K562 (cell line): Measurements from ENCODE around the gene TPR. TPM values are rescaled to one million over a fixed set of nuclear protein-coding genes. Genes with fewer than 3 reads are reported as not detected.

Experiments used
- ATAC-seq: fragments of 200-7000 bp; cut with Tn5 transposase; 3 replicates; pipeline ENCODE4 v1.9.1; 2020; ENCODE audit warnings: moderate library complexity
- BruUV-seq: library from RNA; stranded (reverse); fragments of 400-500 nt; replicated peaks from 2 replicates; lab custom pipeline; 2021; lab: Mats Ljungman, UMichigan
- CTCF ChIA-PET: fragments of 300-600 bp; formaldehyde crosslinking; extraction: SDS; loops from one replicate; lab custom pipeline; 2021; ENCODE audit warnings: low intra/inter-chr PET ratio; lab: Yijun Ruan, JAX
- POLR2A ChIA-PET: fragments of 300-600, 350-650 bp; sonication (Branson Sonifier 250); formaldehyde crosslinking; extraction: SDS; loops from one replicate; lab custom pipeline; 2021; ENCODE audit warnings: antibody characterized with exemption, inconsistent platforms; lab: Yijun Ruan, JAX
- DNase-seq, 4 experiments: peaks; one replicate each; pipeline versions ENCODE4 v3.0.0 to v3.0.0-alpha.2; 2011 to 2018; ENCODE audit warnings: low spot score in 3 of 4, mixed read lengths in 3 of 4; ENCODE audit errors: extremely low read depth in 1 of 4
- FAIRE-seq: peaks from 2 replicates; lab custom pipeline; 2011; peaks lifted over from hg19 to GRCh38; lab: Jason Lieb, UNC
- H2AFZ ChIP-seq: 2 replicates; pipeline ENCODE4 v1.6.0; 2011; ENCODE audit warnings: low read depth, low read length, control low read depth, inconsistent platforms
- H3K27ac ChIP-seq: fragments of 200-600 bp; 3 replicates; pipeline ENCODE4 v1.8.0; 2011; ENCODE audit warnings: low read depth, mild to moderate bottlenecking, control low read depth, inconsistent platforms, low read length, moderate library complexity, mixed read lengths; ENCODE audit errors: extremely low read depth
- H3K27me3 ChIP-seq, 2 experiments: fragments of 300-600 bp in 1 of 2; 2 replicates in 1 of 2; 3 replicates in 1 of 2; pipeline versions ENCODE4 v1.6.0 to v1.8.0; 2011; ENCODE audit warnings: inconsistent platforms in 2 of 2, low read length in 2 of 2, mild to moderate bottlenecking in 1 of 2, mixed read lengths in 1 of 2, moderate library complexity in 1 of 2; ENCODE audit not compliant: control insufficient read depth in 2 of 2, insufficient read depth in 2 of 2
- H3K36me3 ChIP-seq: fragments of 300-600 bp; 3 replicates; pipeline ENCODE4 v1.8.0; 2011; ENCODE audit warnings: mild to moderate bottlenecking, low read length, inconsistent platforms; ENCODE audit not compliant: control insufficient read depth, insufficient read depth
- H3K4me1 ChIP-seq, 2 experiments: fragments of 200-600 bp in 1 of 2; replicated peaks in 1 of 2; 2 replicates in 1 of 2; 3 replicates in 1 of 2; pipeline versions ENCODE4 v1.5.1 to v1.8.0; 2011; ENCODE audit warnings: inconsistent platforms in 2 of 2, low read length in 2 of 2, mild to moderate bottlenecking in 1 of 2, mixed read lengths in 1 of 2, moderate library complexity in 1 of 2; ENCODE audit not compliant: control insufficient read depth in 2 of 2, insufficient read depth in 2 of 2
- H3K4me2 ChIP-seq: 2 replicates; pipeline ENCODE4 v1.6.1; 2011; ENCODE audit warnings: low read length, control low read depth, inconsistent platforms, mixed read lengths; ENCODE audit not compliant: insufficient read depth
- H3K4me3 ChIP-seq: fragments of 200-600 bp; sonication (generic), shearing (Covaris generic); 2 replicates; pipeline ENCODE4 v1.5.1; 2016; ENCODE audit warnings: control low read depth, inconsistent platforms
- H3K79me2 ChIP-seq: fragments of 200-600 bp; 3 replicates; pipeline ENCODE4 v1.8.0; 2011; ENCODE audit warnings: low read length, inconsistent platforms; ENCODE audit not compliant: control insufficient read depth, insufficient read depth
- H3K9ac ChIP-seq, 2 experiments: 2 replicates each; pipeline versions ENCODE4 v1.6.0 to v1.6.1; 2011; ENCODE audit warnings: low read depth in 2 of 2, low read length in 2 of 2, control low read depth in 1 of 2, inconsistent platforms in 1 of 2, mild to moderate bottlenecking in 1 of 2, mixed read lengths in 1 of 2; ENCODE audit not compliant: insufficient read depth in 1 of 2
- H3K9me1 ChIP-seq: one replicate; pipeline ENCODE4 v1.6.0; 2011; ENCODE audit warnings: inconsistent platforms, mild to moderate bottlenecking, low read length, moderate library complexity; ENCODE audit not compliant: control insufficient read depth, insufficient read depth
- H3K9me3 ChIP-seq: replicated peaks from 2 replicates; pipeline ENCODE4 v1.5.1; 2011; ENCODE audit warnings: low read depth, low read length, inconsistent platforms; ENCODE audit not compliant: control insufficient read depth, insufficient read depth
- H4K20me1 ChIP-seq: replicated peaks from 2 replicates; pipeline ENCODE4 v1.6.1; 2011; ENCODE audit warnings: low read length, inconsistent platforms, mixed read lengths; ENCODE audit not compliant: control insufficient read depth, insufficient read depth
- ARID3A ChIP-seq: IDR thresholded peaks from 2 replicates; pipeline ENCODE4 v1.6.1; 2012; ENCODE audit warnings: low read depth, low read length, improper control_type of control experiment, borderline replicate concordance
- BACH1 ChIP-seq: fragments of 200-800 bp; sonication (Bioruptor generic); IDR thresholded peaks from 2 replicates; pipeline ENCODE4 v1.6.1; 2016; ENCODE audit warnings: missing genetic modification characterization, missing compliant biosample characterization
- C11orf30 ChIP-seq: fragments of 450-650 bp; IDR thresholded peaks from 2 replicates; pipeline ENCODE4 v1.6.1; 2016; ENCODE audit warnings: low read depth, mild to moderate bottlenecking
- HNRNPH1 ChIP-seq: fragments of 200-400 bp; formaldehyde crosslinking; optimal IDR thresholded peaks from 2 replicates; pipeline ENCODE3; 2017; ENCODE audit warnings: low read depth, mild to moderate bottlenecking, low read length, moderate library complexity
- MTA3 ChIP-seq: fragments of 450-650 bp; formaldehyde crosslinking; IDR thresholded peaks from 2 replicates; pipeline ENCODE4 v1.6.1; 2017; ENCODE audit warnings: mild to moderate bottlenecking, borderline replicate concordance
- PHB ChIP-seq: fragments of 250-450 bp; sonication (Bioruptor Pico); IDR thresholded peaks from 2 replicates; pipeline ENCODE4 v1.5.0; 2021
- POLR2B ChIP-seq: fragments of 450-650 bp; IDR thresholded peaks from 2 replicates; pipeline ENCODE4 v1.6.1; 2018; ENCODE audit warnings: low read depth; ENCODE audit not compliant: partially characterized antibody
- POLR2H ChIP-seq: IDR thresholded peaks from 2 replicates; pipeline ENCODE4 v1.6.1; 2016; ENCODE audit warnings: missing genetic modification characterization, low read depth, mild to moderate bottlenecking, control low read depth, missing compliant biosample characterization, moderate library complexity
- PRDM10 ChIP-seq: fragments of 450-650 bp; IDR thresholded peaks from 2 replicates; pipeline ENCODE4 v1.6.1; 2018; ENCODE audit not compliant: partially characterized antibody
- SUPT5H ChIP-seq: fragments of 450-650 bp; IDR thresholded peaks from 2 replicates; pipeline ENCODE4 v1.6.1; 2016
- TCF7L2 ChIP-seq: fragments of 150-350 bp; IDR thresholded peaks from 2 replicates; pipeline ENCODE4 v1.6.1; 2016; ENCODE audit warnings: low read depth, mild to moderate bottlenecking, low read length, moderate library complexity
- THAP12 ChIP-seq: fragments of 250-450 bp; sonication (Bioruptor Pico); IDR thresholded peaks from 2 replicates; pipeline ENCODE4 v1.9.0; 2021; ENCODE audit warnings: mild to moderate bottlenecking, inconsistent platforms
- ZNF75A ChIP-seq: fragments of 450-650 bp; formaldehyde crosslinking; IDR thresholded peaks from 2 replicates; pipeline ENCODE4 v1.4.0; 2020; ENCODE audit warnings: mild to moderate bottlenecking
- ZNF766 ChIP-seq: fragments of 200-800 bp; sonication (Bioruptor generic); conservative IDR thresholded peaks from 2 replicates; pipeline ENCODE4 v1.6.1; 2016; ENCODE audit warnings: missing genetic modification characterization, missing compliant biosample characterization
- WGBS: fragments of 100-300 bp; shearing (Covaris generic); methylation state at CpG from one replicate; pipeline ENCODE4 v1.1.6; 2016; ENCODE audit warnings: low coverage, mixed read lengths; ENCODE audit not compliant: insufficient coverage; ENCODE audit errors: missing lambda C conversion rate; 5-methylcytosine and 5-hydroxymethylcytosine counted together
- in situ Hi-C: fragments of 300-500 bp; cut with MboI; formaldehyde crosslinking; loops from 4 replicates; pipeline ENCODE4 v1.15.0; 2018; ENCODE audit warnings: inconsistent platforms, mixed read lengths
- intact Hi-C: fragments of 100-400 bp; cut with micrococcal nuclease; formaldehyde crosslinking; loops from 2 replicates; pipeline ENCODE4 v1.14.2; 2022
- polyA plus RNA-seq, 8 experiments: library from polyadenylated mRNA; depleted of rRNA in 4 of 8; stranded (reverse) in 5 of 8; unstranded in 3 of 8; fragments of >200 nt; fragmentation: Nextera tagmentation in 2 of 8; fragmentation: Illumina TruSeq in 1 of 8; extraction: Ambion mirVana in 2 of 8; extraction: Trizol in 1 of 8; gene quantifications; 2 replicates each; pipeline versions ENCODE4 v1.2.1 to v1.2.3, GENCODE V29; 2011 to 2014; ENCODE audit warnings: inconsistent platforms in 1 of 8, missing spikeins in 1 of 8
- total RNA-seq, 7 experiments: library from RNA; depleted of rRNA in 6 of 7; stranded (reverse); fragments of >200 nt in 6 of 7; fragmentation: Illumina TruSeq in 2 of 7; extraction: Trizol in 2 of 7; gene quantifications; 2 replicates each; pipeline versions ENCODE4 v1.2.1 to v1.2.3, GENCODE V29; 2011 to 2021; ENCODE audit warnings: low replicate concordance in 1 of 7

TPR gene
- total and polyA plus RNA-seq, 9 of the 15 experiments (the other 6 are each of a cell fraction or from before 2014, with no cell fraction given): 48.5 to 167 (median 138) TPM

- intact Hi-C loops (loop anchor here (1.0 kb wide), 1 partner anchor 610 kb away; no protein-coding TSS in a partner anchor), in situ Hi-C loops (no loop called here)
- Histone ChIP-seq H3K4me1 (no peaks in the 10 kb centered on the region), H3K9me3 (no peaks in the 10 kb centered on the region), H3K9ac (peak overlapping the region; percentile 87 to 95), H3K9me1 (no peaks in the 10 kb centered on the region), H2AFZ (peak overlapping the region; percentile 93), H3K4me3 (peak overlapping the region; percentile 78), H3K27me3 (no peaks in the 10 kb centered on the region), H3K4me2 (peak overlapping the region; percentile 89; the same call in 1 of the 2 replicates), H3K27ac (peak overlapping the region; percentile 91), H3K36me3 (peaks cover 50% of the 10 kb centered on the region), H3K79me2 (peaks cover 90% of the 10 kb centered on the region), H4K20me1 (0 out of 2 replicates have a peak, but pooled peaks cover 7% of the 10 kb centered on the region)
- DNase-seq: no peak
- BruUV-seq: TSS peak; percentile 52
- WGBS: under 1% methylated on average over 12 of the region's 12 CpGs
- POLR2A ChIA-PET: interaction anchor here (1.0 to 1.6 kb wide), 8 partner anchors 9 to 121 kb away, joined by 3 to 19 read pairs (median 6); no protein-coding TSS in a partner anchor
- FAIRE-seq: no peak
- ATAC-seq: peak; percentile 46
- CTCF ChIA-PET: interaction anchor here (0.8 kb wide), 1 partner anchor 609 kb away, joined by 4 read pairs; no protein-coding TSS in a partner anchor
- TF ChIP-seq SUPT5H (peak; percentile 97), THAP12 (no peak), ZNF75A (no peak), BACH1 (tag) (peak; percentile 54; the same call in 1 of the 2 replicates), POLR2B (no peak), ARID3A (no peak; the same call in 1 of the 2 replicates), MTA3 (no peak), PHB (CRISPR knock-in tag) (no peak), POLR2H (tag) (0 out of 2 replicates have a peak, but pooled peaks have one; percentile 3), TCF7L2 (no peak), PRDM10 (no peak), ZNF766 (CRISPR knock-in tag) (no peak), C11orf30 (peak; percentile 61), HNRNPH1 (no peak)
These were observed 871 bp upstream of the TPR start for GRCh38 chr1:186375929-186376319.
